Activated naive CD4-positive, alpha-beta T cell treated with anti-CD3 and anti-CD28 coated beads, Interleukin-2, amount 50 U/mL, for 24 hours (primary cell): ENCODE measurements around the gene CLMP.
"Not testable (repeated sequence)": the region's sequence is repeated elsewhere in the genome, so short reads cannot be mapped to it uniquely, and the experiment has no call there.

Experiments
- H3K27ac Mint-ChIP-seq: one replicate; pipeline ENCODE4 v1.8.0; 2021; ENCODE audit warnings: mild to moderate bottlenecking, mixed read lengths
- H3K27me3 Mint-ChIP-seq: one replicate; pipeline ENCODE4 v1.8.0; 2021; ENCODE audit warnings: mixed read lengths
- H3K36me3 Mint-ChIP-seq: one replicate; pipeline ENCODE4 v1.8.0; 2021; ENCODE audit warnings: mixed read lengths
- H3K4me1 Mint-ChIP-seq: one replicate; pipeline ENCODE4 v1.8.0; 2021; ENCODE audit warnings: mixed read lengths
- H3K4me3 Mint-ChIP-seq: one replicate; pipeline ENCODE4 v1.8.0; 2021; ENCODE audit warnings: mild to moderate bottlenecking, mixed read lengths
- H3K9me3 Mint-ChIP-seq: one replicate; pipeline ENCODE4 v1.8.0; 2021; ENCODE audit warnings: mixed read lengths

CLMP gene

GRCh38 chr11:123170929-123171328 is 24.1 kb downstream of the CLMP start:
- Mint-ChIP-seq H3K27me3 (no peaks in the 10 kb centered on the region), H3K4me3 (no peak overlapping the region), H3K27ac (no peak overlapping the region), H3K4me1 (no peaks in the 10 kb centered on the region), H3K36me3 (no peaks in the 10 kb centered on the region), H3K9me3 (no peaks in the 10 kb centered on the region)

- H3K27ac Mint-ChIP-seq: no peak overlapping the region
- H3K36me3 Mint-ChIP-seq: no peaks in the 10 kb centered on the region
- no peaks in the 10 kb centered on the region for H3K9me3 Mint-ChIP-seq
- no peaks in the 10 kb centered on the region for H3K27me3 Mint-ChIP-seq
- no peak overlapping the region for H3K4me3 Mint-ChIP-seq
- H3K4me1 Mint-ChIP-seq: no peaks in the 10 kb centered on the region
Observed at GRCh38 chr11:123169821-123170220, 25.2 kb downstream of the CLMP start.

- Mint-ChIP-seq H3K9me3 (no peaks in the 10 kb centered on the region), H3K27me3 (no peaks in the 10 kb centered on the region), H3K4me3 (no peak overlapping the region), H3K4me1 (no peaks in the 10 kb centered on the region), H3K27ac (no peak overlapping the region), H3K36me3 (no peaks in the 10 kb centered on the region)
Observed at GRCh38 chr11:123168955-123169484, 26.0 kb downstream of the CLMP start.

DNA sequence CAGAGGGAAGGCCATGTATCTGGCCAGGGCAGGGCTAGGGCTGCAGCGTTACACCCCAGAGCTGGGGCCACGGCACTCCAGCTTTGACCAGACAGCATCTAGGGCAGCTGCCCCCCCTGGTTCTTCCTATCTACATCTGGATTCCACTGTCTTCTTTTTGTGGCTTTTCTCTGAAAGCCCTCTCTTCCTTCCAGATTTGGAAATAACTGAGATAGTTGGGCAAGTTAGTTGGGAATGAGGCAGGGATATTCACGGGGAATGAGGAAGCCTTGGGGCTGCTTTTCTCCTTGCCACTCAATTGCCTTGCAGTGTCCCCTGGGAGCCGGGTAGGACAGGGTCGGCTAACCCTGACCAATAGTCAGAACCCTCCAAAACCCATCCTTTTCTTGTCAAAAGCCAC is 26.8 kb downstream of the CLMP start:
- no peaks in the 10 kb centered on the region for H3K36me3 Mint-ChIP-seq
- H3K27ac Mint-ChIP-seq: no peak overlapping the region
- H3K4me3 Mint-ChIP-seq: no peak overlapping the region
- no peaks in the 10 kb centered on the region for H3K27me3 Mint-ChIP-seq
- no peaks in the 10 kb centered on the region for H3K4me1 Mint-ChIP-seq
- H3K9me3 Mint-ChIP-seq: no peaks in the 10 kb centered on the region

DNA sequence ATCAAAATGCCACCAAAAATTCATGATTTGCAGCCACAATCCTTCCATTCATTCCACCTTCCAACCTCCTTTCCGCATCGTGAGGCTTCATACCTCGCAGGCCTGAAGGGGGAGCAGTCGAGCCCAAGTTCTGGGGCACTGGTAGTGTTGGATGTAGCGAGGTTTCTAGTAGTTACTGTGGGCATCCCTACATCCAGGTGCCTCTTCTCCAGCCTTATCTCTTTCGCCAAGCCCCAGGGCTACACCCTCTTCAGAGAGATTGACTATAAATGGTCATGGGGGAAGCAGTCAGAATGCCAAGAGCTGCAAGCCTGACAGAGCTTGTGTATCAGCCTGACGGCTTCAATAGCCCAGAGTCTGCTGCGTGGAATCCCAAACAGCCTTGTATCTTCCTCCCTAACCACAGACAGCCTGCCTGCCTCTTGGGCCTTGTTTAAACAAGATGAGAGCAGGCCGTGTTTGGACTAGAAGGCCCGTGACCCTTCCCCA is 28.9 kb downstream of the CLMP start:
- Mint-ChIP-seq H3K4me3 (no peak overlapping the region), H3K27ac (no peak overlapping the region)

DNA sequence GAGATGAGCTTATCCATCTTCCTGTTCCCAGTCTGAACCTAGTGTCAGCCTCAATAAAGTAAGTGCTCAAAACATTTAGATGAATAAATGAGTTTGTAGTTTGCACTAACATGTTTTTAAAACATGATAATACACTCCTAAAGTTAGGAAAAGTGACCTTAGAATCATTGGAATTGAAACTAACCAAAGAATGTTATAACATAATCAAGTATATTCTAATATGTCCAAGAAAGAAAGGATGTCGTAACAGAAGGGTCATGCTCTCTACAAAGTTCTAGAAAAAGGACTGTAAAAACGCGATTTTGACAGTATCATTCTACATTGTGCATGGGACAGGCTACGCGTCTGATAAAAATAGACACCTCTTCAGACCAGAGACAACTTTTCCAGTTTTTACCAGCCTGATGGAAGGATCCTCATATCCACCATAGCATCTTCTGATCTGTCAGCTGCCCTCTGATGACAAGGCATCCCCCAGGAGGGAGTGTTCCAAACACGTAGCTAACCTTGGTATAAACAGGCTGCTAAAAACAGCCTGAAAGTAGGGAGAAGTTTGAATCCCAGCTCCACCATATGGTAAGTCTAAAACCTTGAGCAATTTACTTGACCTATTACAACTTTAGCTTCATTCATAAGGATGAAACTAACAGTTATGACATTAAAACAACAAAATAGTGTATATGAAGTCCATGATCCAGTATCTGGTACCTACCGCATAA is 30.2 kb downstream of the CLMP start:
- no peak overlapping the region for H3K4me3 Mint-ChIP-seq
- peaks cover under 1% of the 10 kb centered on the region for H3K4me1 Mint-ChIP-seq
- H3K36me3 Mint-ChIP-seq: no peaks in the 10 kb centered on the region
- no peaks in the 10 kb centered on the region for H3K9me3 Mint-ChIP-seq
- no peak overlapping the region for H3K27ac Mint-ChIP-seq
- H3K27me3 Mint-ChIP-seq: no peaks in the 10 kb centered on the region

More for the DNA sequence above, 28.9 kb downstream of the CLMP start:
- Mint-ChIP-seq H3K27me3 (no peaks in the 10 kb centered on the region), H3K4me1 (no peaks in the 10 kb centered on the region), H3K9me3 (no peaks in the 10 kb centered on the region), H3K36me3 (no peaks in the 10 kb centered on the region)

GRCh38 chr11:123163621-123164020 is 31.4 kb downstream of the CLMP start:
- Mint-ChIP-seq H3K27me3 (no peaks in the 10 kb centered on the region), H3K36me3 (no peaks in the 10 kb centered on the region), H3K4me1 (peaks cover 13% of the 10 kb centered on the region), H3K4me3 (no peak overlapping the region), H3K9me3 (no peaks in the 10 kb centered on the region), H3K27ac (no peak overlapping the region)

DNA sequence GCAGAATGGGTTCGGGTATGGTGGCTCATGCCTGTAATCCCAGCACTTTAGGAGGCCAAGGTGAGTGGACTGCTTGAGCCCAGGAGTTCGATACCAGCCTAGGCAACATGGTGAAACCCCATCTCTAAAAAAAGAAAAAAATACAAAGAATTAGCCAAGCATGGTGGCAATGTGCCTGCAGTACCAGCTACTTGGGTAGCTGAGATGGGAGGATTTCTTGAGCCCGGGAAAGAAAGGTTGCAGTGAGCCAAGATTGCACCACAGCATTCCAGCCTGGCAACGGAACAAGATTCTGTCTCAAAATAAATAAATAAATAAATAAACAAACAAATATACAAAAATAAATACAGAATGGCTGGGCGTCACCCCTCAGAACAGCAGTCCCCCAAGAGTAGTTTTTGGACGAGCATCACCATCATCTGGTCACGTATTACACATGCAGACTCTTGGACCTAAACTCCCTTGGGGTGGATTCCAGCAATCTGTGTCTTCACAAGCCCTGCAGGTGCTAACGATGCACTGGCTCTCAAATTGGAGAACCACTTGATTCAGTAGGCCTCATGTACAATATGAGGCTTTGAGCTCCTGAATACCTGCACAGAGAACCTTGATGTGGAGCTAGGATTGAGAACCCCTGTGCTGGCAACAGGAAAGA is 33.5 kb downstream of the CLMP start:
- Mint-ChIP-seq H3K9me3 (no peaks in the 10 kb centered on the region), H3K27ac (no peak overlapping the region), H3K36me3 (no peaks in the 10 kb centered on the region)

GRCh38 chr11:123159183-123159857 is 35.7 kb downstream of the CLMP start:
- peaks cover 5% of the 10 kb centered on the region for H3K9me3 Mint-ChIP-seq
- H3K36me3 Mint-ChIP-seq: no peaks in the 10 kb centered on the region
- H3K4me3 Mint-ChIP-seq: no peak overlapping the region
- peaks cover 13% of the 10 kb centered on the region for H3K4me1 Mint-ChIP-seq
- H3K27me3 Mint-ChIP-seq: peaks cover 2% of the 10 kb centered on the region
- no peak overlapping the region for H3K27ac Mint-ChIP-seq

More for the DNA sequence above, 33.5 kb downstream of the CLMP start:
- Mint-ChIP-seq H3K27me3 (no peaks in the 10 kb centered on the region), H3K4me3 (no peak overlapping the region), H3K4me1 (peaks cover 13% of the 10 kb centered on the region)

- Mint-ChIP-seq H3K36me3 (no peaks in the 10 kb centered on the region), H3K27me3 (peaks cover 2% of the 10 kb centered on the region), H3K27ac (no peak overlapping the region), H3K4me3 (no peak overlapping the region), H3K9me3 (peaks cover 5% of the 10 kb centered on the region), H3K4me1 (peaks cover 13% of the 10 kb centered on the region)
Observed at GRCh38 chr11:123158033-123159003, 36.7 kb downstream of the CLMP start.

GRCh38 chr11:123152951-123153350 is 42.1 kb downstream of the CLMP start:
- Mint-ChIP-seq H3K4me3 (no peak overlapping the region), H3K27ac (no peak overlapping the region), H3K9me3 (peaks cover 5% of the 10 kb centered on the region), H3K4me1 (no peaks in the 10 kb centered on the region), H3K36me3 (no peaks in the 10 kb centered on the region), H3K27me3 (peaks cover 2% of the 10 kb centered on the region)

DNA sequence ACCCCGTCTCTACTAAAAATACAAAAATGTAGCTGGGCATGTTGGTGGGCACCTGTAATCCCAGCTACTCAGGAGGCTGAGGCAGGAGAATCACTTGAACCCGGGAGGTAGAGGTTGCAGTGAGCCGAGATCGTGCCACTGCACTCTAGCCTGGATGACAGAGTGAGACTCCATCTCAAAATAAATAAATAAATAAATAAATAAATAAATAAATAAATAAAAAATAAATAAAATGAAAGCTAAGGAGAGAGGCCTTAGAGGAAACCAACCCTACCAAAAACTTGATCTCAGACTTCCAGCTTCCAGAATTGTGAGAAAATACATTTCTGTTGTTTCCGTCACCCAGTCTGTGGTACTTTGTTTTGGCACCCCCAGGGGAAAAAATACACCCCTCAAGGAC is 42.7 kb downstream of the CLMP start:
- H3K4me3 Mint-ChIP-seq, H3K27me3 Mint-ChIP-seq, H3K4me1 Mint-ChIP-seq, H3K36me3 Mint-ChIP-seq, H3K27ac Mint-ChIP-seq, H3K9me3 Mint-ChIP-seq: not testable (repeated sequence)

DNA sequence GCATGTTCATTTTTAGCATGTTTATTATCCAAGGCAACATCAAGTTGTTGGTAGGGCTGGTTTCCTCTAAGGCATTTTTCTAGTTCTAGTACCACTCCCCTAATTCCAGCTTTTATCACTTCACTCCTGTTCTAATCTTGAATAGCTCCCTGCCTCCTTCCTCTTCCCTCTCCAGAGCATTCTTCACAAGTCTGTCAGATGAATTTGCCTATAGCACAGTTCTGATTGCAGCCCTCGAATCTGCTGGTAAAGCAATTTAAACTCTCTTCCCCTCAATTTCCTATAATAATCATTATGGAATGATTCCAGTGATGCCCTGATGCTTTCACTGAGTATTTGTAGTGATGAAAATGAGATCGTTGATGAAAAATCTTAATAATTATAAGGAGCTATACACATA is 43.3 kb downstream of the CLMP start:
- no peaks in the 10 kb centered on the region for H3K36me3 Mint-ChIP-seq
- peaks cover 5% of the 10 kb centered on the region for H3K9me3 Mint-ChIP-seq
- H3K4me1 Mint-ChIP-seq: no peaks in the 10 kb centered on the region
- H3K27ac Mint-ChIP-seq: no peak overlapping the region
- H3K27me3 Mint-ChIP-seq: peaks cover 2% of the 10 kb centered on the region
- no peak overlapping the region for H3K4me3 Mint-ChIP-seq

DNA sequence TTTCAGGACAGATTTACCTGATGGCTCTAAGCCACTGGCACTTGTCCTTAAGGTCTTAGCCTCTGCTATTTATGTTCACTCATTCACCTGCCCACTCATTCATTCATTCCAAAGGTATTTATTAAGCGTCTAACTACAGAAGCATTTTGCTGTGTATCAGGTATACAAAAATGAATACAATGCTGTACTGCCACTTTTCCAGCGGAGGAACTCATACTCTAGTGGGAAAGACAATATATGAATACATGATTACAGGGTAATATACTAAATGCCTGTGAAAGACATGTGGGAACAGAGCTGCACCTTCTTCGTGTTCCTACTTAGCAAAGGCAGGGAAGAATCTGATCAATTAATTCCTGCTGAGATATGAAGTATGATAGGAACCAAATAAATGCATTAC is 43.7 kb downstream of the CLMP start:
- Mint-ChIP-seq H3K9me3 (peaks cover 5% of the 10 kb centered on the region), H3K4me1 (no peaks in the 10 kb centered on the region), H3K4me3 (no peak overlapping the region), H3K27ac (no peak overlapping the region), H3K36me3 (no peaks in the 10 kb centered on the region), H3K27me3 (peaks cover 2% of the 10 kb centered on the region)

- no peak overlapping the region for H3K27ac Mint-ChIP-seq
- peaks cover 3% of the 10 kb centered on the region for H3K9me3 Mint-ChIP-seq
- H3K27me3 Mint-ChIP-seq: no peaks in the 10 kb centered on the region
Observed at GRCh38 chr11:123150882-123151281, 44.2 kb downstream of the CLMP start.

More at GRCh38 chr11:123150882-123151281, 44.2 kb downstream of the CLMP start:
- Mint-ChIP-seq H3K4me3 (no peak overlapping the region), H3K4me1 (no peaks in the 10 kb centered on the region), H3K36me3 (no peaks in the 10 kb centered on the region)
